BJ (cell line): ENCODE measurements around the gene ST6GALNAC2. TPM values are rescaled to one million over a fixed set of nuclear protein-coding genes. Genes with fewer than 3 reads are reported as not detected.
"Not testable (repeated sequence)": the region's sequence is repeated elsewhere in the genome, so short reads cannot be mapped to it uniquely, and the experiment has no call there.

Experiments used
- CTCF ChIA-PET: fragments of 350-600 bp; formaldehyde crosslinking; extraction: SDS; loops from one replicate; lab custom pipeline; 2021; ENCODE audit warnings: antibody characterized with exemption, inconsistent platforms; lab: Yijun Ruan, JAX
- POLR2A ChIA-PET: fragments of 300-600 bp; sonication (Branson Sonifier 250); formaldehyde crosslinking; extraction: SDS; loops from one replicate; lab custom pipeline; 2021; ENCODE audit warnings: antibody characterized with exemption; lab: Charles Lee
- DNase-seq: peaks from one replicate; pipeline ENCODE4 v3.0.0-alpha.2; 2011; ENCODE audit warnings: low read depth
- H3K27me3 ChIP-seq: 2 replicates; pipeline ENCODE4 v1.6.0; 2011; ENCODE audit warnings: low read length; ENCODE audit not compliant: control insufficient read depth, insufficient read depth
- H3K36me3 ChIP-seq: 2 replicates; pipeline ENCODE4 v1.5.1; 2011; ENCODE audit warnings: low read length; ENCODE audit not compliant: control insufficient read depth, insufficient read depth
- H3K4me3 ChIP-seq: 2 replicates; pipeline ENCODE4 v1.5.1; 2011; ENCODE audit warnings: low read depth, mild to moderate bottlenecking, control low read depth, low read length
- polyA plus RNA-seq: library from polyadenylated mRNA; depleted of rRNA; stranded (reverse); fragments of >200 nt; gene quantifications from 2 replicates; pipeline ENCODE4 v1.2.3, GENCODE V29; 2011
- TF ChIP-seq, protein P1 (sequence below): IDR thresholded peaks from 2 replicates; pipeline ENCODE4 v1.5.1; 2011; ENCODE audit warnings: low read depth, mild to moderate bottlenecking, control low read depth, inconsistent platforms, low read length, moderate library complexity; ENCODE audit not compliant: insufficient read depth

ST6GALNAC2 gene
- polyA plus RNA-seq, 1 experiment, result 0.72 TPM

DNA sequence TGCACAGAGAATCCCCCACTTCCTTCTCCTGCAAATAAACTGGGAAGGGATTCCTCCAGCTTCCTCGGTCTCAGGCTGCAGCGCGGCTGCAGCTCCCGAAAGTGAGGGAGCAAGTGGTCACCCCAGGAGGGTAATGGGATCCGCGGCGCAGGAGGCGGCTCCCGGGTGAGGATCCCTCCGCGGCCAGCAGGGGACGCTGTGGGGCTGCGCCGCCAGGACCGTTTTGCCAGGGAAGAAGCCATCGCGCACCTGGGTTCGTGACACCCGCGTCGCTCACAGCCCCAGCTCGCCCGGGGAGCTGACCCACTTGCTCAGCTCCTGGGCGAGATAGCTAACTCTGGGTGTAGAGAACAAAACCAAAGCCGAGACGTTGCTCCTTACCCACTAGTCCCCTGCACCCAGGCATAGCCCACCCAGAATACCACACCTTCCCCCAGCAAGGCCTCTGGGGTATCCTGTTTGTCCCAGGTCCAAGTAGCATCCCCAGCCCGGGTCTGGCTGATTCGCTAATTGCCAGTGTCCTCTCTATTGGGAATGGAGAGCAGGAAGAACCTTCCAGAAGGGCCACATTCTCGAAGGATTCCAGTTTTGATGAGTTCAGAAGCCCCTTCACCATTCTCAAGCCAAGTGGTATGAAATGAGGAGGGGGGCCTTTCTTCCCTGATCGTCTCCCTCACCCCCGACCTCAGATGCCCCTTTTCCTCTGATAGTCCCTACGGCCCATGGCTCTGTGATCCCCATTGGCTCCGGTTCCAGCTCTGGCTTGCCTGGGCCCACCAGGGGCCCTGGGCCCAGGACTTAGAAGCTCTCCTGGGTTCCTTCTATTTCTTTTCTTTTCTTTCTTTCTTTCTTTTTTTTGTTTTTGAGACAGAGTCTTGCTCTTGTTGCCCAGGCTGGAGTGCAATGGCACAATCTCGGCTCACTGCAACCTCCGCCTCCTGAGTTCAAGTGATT lies 62.3 kb downstream of the ST6GALNAC2 start:
- Histone ChIP-seq H3K4me3 (no peak overlapping the region), H3K36me3 (no peaks in the 10 kb centered on the region), H3K27me3 (no peaks in the 10 kb centered on the region)
- ChIA-PET CTCF (interaction anchor here (0.6 to 6.2 kb wide), 42 partner anchors 9 to 506 kb away, joined by 3 to 103 read pairs (median 4); partner anchors contain the start of genes CYGB, PRCD and ST6GALNAC2), POLR2A (no interaction called here)
- no peak for DNase-seq
- TF ChIP-seq, protein P1, sequence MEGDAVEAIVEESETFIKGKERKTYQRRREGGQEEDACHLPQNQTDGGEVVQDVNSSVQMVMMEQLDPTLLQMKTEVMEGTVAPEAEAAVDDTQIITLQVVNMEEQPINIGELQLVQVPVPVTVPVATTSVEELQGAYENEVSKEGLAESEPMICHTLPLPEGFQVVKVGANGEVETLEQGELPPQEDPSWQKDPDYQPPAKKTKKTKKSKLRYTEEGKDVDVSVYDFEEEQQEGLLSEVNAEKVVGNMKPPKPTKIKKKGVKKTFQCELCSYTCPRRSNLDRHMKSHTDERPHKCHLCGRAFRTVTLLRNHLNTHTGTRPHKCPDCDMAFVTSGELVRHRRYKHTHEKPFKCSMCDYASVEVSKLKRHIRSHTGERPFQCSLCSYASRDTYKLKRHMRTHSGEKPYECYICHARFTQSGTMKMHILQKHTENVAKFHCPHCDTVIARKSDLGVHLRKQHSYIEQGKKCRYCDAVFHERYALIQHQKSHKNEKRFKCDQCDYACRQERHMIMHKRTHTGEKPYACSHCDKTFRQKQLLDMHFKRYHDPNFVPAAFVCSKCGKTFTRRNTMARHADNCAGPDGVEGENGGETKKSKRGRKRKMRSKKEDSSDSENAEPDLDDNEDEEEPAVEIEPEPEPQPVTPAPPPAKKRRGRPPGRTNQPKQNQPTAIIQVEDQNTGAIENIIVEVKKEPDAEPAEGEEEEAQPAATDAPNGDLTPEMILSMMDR, result peak; percentile 100

DNA sequence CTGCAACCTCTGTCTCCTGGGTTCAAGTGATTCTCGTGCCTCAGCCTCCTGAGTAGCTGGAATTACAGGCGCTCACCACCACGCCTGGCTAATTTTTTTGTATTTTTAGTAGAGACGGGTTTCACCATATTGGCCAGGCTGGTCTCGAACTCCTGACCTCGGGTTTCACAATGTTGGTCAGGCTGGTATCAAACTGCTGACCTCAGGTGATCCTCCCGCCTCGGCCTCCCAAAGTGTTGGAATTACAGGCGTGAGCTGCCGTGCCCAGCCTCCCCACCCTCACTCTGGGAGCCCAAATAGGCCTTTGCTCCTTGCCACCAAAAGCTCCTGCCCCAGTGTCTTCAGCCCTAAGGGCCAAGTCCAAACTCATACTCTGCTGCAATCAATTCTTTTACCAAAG lies 64.0 kb downstream of the ST6GALNAC2 start:
- POLR2A ChIA-PET, H3K27me3 ChIP-seq, DNase-seq, H3K36me3 ChIP-seq, H3K4me3 ChIP-seq: not testable (repeated sequence)
- CTCF ChIA-PET, result interaction anchor here (0.8 to 6.2 kb wide), 10 partner anchors 7 to 160 kb away, joined by 3 to 103 read pairs (median 30); partner anchors contain the start of genes CYGB and PRCD

DNA sequence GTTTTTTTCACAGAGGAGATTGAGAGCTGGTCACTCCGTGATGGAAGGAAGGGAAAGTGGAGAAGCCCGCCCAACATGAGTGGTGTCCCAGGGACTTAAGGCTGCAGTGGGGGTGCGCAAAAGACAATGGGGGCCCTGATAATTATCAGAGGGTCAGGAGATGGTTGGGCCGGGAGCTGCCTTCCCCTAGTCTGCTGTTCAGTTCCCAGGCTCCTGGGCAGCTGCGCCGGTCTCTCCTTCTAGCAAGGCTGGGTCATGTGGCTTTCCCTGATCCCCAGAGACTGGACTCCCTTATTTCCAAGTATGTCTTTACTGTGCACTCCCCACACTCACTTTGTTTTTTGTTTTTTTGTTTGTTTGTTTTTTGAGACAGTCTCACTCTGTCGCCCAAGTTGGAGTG lies 64.4 kb downstream of the ST6GALNAC2 start:
- DNase-seq, result no peak
- POLR2A ChIA-PET, result no interaction called here
- Histone ChIP-seq H3K27me3 (no peaks in the 10 kb centered on the region), H3K4me3 (no peak overlapping the region), H3K36me3 (no peaks in the 10 kb centered on the region)
- TF ChIP-seq, protein P1, result no peak
- CTCF ChIA-PET, result interaction anchor here (0.8 to 6.2 kb wide), 9 partner anchors 8 to 102 kb away, joined by 3 to 103 read pairs (median 38); partner anchors contain the start of genes CYGB and PRCD

DNA sequence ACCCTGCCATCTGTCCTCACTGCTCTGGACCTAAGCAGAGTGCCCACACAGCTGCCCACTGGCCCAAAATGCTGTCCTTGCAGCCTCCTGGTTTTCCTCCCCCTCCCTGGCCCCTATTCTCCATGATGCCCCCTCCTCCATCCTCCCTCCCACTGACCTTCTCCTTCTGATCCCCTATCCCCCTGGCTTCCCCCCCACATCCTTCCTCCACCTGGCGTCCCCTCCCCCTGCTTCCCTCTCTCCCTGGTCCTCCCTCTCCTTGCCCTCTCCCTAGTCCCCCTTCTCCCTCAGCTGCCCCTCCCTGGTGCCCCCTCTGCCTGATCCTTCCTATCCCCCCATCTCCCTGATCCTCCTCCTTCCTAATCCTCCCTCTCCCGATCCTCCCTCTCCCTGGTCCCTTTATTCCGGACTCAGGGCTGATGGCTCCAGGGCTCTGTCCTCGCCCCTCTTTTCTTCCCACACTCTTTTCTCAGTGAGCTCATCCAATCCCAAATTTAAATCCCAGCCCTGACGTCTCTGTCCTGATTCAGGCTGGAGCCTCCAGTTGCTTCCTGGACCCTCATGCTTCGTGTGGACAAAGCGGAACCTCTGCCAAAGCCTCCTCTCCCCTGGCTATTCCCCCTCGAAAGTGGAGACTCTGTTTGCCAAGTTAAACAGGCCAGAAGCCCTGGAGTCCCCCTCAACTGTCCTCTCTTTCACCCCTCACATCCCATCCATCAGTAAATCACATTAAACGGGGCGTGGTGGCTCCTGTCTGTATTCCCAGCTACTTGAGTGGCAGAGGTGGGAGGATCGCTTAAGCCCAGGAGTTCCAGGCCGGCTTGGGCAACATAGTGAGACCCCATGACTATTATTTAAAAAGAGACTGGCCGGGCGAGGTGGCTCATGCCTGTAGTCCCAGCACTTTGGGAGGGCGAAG lies 66.4 kb downstream of the ST6GALNAC2 start:
- CTCF ChIA-PET, result interaction anchor here (0.6 to 6.2 kb wide), 5 partner anchors 10 to 162 kb away, joined by 3 to 103 read pairs (median 64); no protein-coding TSS in a partner anchor
- TF ChIP-seq, protein P1, result no peak

DNA sequence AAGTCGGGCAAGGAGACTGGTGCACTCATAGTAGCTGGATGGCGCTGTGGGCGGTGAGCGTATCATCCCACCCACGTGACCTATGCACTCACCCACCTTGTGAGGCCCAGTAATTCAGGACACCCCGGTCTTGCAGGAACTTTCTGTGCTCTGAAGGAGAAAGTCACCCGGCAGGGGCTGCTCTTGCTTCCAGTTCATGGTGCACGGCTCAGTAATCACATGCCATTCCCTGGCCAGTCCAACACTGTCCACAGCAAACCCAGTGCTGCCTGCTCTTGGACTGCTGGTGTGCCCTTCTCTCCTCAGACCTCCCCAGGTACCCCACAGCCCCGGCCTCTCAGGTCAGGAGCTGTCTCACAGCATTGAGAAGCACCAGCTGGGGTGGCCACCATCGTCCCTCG lies 68.0 kb downstream of the ST6GALNAC2 start:
- ChIA-PET POLR2A (no interaction called here), CTCF (interaction anchor here (1.4 to 1.5 kb wide), 2 partner anchors 23 to 59 kb away, joined by 4 to 5 read pairs; no protein-coding TSS in a partner anchor)
- no peak overlapping the region for H3K4me3 ChIP-seq
- DNase-seq, result no peak
- H3K27me3 ChIP-seq, result no peaks in the 10 kb centered on the region
- TF ChIP-seq, protein P1, result no peak
- no peaks in the 10 kb centered on the region for H3K36me3 ChIP-seq

More for the DNA sequence above, 66.4 kb downstream of the ST6GALNAC2 start:
- no peaks in the 10 kb centered on the region for H3K36me3 ChIP-seq
- POLR2A ChIA-PET, result no interaction called here
- H3K4me3 ChIP-seq, result no peak overlapping the region
- DNase-seq, result no peak
- no peaks in the 10 kb centered on the region for H3K27me3 ChIP-seq
